Fibroblast of pulmonary artery (primary cell): Measurements from ENCODE around the gene DNASE1.

ENCODE experiments used
- DNase-seq: peaks from one replicate; pipeline ENCODE4 v3.0.0-alpha.2; 2010; ENCODE audit warnings: low read depth
- H3K4me3 ChIP-seq: replicated peaks from 2 replicates; pipeline ENCODE4 v1.5.1; 2011; ENCODE audit warnings: low read depth, mild to moderate bottlenecking, control low read depth, low read length, moderate library complexity
- TF ChIP-seq, protein P1 (sequence below): IDR thresholded peaks from 2 replicates; pipeline ENCODE4 v1.5.1; 2011; ENCODE audit warnings: mild to moderate bottlenecking, control low read depth, low read length, inconsistent platforms; ENCODE audit errors: missing control alignments

The DNASE1 gene

DNA sequence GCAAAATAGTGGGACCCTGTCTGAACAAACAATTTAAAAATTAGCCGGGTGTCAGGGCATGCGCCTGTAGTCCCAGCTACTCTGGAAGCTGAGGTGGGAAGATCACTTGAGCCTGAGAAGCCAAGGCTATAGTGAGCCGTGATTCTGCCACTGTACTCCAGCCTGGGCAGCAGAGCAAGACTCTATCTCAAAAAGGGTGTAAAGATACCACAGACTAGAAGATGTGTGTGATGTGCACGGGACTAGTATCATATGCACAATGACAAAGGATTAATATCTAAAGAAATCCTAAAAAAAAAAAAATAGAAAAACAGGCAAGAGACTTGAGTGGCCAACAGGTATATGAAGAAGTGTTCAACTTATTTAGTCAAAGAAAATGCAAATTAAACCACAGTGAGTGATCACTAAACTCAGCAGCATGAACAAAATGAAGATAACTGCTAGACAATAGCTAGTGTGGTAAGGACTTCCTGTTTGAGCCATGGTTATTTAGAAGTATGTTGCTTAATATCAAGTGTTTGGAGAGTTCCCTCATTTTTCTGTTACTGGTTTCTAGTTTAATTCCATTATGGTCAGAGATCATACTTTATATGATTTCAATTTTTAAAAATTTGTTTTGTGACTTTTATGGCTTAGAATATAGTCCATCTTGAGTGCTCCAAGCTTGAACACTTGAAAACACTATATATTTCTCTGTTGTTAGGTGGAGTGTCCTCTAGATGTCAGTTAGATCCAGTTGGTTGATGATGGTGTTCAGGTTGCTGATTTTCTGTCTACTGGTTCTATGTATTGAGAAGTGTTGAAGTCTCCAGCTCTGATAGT, 28.4 kb upstream of the DNASE1 start:
- TF ChIP-seq, protein P1, sequence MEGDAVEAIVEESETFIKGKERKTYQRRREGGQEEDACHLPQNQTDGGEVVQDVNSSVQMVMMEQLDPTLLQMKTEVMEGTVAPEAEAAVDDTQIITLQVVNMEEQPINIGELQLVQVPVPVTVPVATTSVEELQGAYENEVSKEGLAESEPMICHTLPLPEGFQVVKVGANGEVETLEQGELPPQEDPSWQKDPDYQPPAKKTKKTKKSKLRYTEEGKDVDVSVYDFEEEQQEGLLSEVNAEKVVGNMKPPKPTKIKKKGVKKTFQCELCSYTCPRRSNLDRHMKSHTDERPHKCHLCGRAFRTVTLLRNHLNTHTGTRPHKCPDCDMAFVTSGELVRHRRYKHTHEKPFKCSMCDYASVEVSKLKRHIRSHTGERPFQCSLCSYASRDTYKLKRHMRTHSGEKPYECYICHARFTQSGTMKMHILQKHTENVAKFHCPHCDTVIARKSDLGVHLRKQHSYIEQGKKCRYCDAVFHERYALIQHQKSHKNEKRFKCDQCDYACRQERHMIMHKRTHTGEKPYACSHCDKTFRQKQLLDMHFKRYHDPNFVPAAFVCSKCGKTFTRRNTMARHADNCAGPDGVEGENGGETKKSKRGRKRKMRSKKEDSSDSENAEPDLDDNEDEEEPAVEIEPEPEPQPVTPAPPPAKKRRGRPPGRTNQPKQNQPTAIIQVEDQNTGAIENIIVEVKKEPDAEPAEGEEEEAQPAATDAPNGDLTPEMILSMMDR: no peak
- peak; percentile 75 for DNase-seq
- no peak overlapping the region for H3K4me3 ChIP-seq

DNA sequence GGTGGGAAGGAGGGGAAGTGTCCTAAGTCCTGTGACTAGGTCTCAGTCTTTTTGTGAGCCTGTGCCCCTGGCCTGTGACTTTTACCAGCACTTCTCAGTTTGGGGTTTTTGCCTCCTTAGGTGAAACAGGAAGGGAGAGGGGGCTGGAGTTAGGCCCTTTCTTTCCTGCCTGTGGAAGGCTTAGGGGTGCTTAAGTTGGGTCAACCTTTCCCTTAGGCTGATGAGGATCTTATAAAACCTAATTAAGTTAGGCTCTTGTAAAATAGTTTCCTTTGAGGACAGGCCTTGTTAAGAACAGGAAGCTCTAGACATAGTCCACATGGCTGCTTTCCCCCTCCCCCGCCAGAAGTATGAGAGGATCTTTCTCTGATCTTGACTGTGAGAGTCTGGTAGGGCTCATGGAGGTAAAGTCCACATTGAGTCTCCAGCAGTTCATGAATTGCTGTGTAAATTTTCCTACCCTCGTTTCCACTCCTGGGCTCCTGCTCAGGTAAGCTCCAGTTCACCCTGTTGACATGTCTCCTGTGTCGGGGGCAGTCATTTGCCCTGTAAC, 17.0 kb upstream of the DNASE1 start:
- H3K4me3 ChIP-seq: no peak overlapping the region
- TF ChIP-seq, protein P1: no peak
- peak; percentile 36 for DNase-seq

DNA sequence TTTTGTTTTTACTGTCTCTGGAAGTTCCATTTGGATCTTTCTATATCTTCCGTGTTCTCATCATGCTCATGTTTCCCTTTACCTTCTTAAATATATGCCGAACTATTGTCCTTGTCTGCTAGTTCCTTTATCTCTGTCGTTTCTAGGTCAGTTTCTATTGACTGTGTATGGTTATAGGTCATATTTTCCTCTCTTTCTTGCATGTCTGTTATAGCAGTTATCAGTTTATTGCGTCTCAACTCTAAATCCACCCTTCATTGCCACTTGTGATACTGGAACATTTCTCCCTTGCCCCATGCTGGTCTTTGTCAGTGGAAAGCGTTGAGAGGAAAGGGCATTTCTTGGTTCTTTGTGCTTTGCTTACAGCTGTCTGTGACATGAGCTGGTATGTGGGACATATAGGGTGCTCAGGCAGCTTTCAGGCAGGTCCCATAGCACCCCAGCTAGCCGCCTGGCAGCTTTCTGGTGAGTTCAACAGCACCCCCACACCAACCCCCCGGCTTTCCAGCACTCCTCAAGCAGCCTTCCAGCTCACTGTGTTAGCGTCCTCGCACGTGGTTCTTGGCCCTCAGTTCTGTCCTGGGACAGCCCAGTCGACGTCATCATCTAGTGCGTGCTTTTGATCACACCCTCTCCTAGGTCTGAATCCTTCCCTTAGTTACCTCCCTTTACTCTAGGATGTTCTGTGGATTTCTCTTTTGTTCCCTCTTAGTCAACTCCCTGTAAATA, 15.4 kb upstream of the DNASE1 start:
- no peak for DNase-seq
- TF ChIP-seq, protein P1: no peak
- no peak overlapping the region for H3K4me3 ChIP-seq

DNA sequence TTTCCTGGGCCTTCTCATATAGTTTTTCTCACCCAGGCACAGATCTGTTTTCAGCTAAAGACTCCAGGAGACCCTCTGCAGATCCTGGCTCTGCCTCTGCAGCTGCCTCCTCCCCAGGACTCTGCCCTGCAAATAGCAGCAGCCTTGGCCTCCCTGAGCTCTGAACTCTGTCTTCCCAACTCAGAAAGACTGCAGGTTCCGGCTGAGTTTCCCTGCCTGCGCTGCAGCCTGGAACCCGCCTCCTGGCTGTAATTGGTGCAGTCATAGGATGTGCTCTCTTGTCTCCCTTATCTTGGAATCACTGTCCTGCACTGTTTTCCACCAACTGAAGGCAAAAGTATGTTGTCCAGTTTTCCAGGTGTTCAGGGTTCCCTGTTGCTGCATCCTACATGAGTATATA, 14.3 kb upstream of the DNASE1 start:
- H3K4me3 ChIP-seq: no peak overlapping the region
- TF ChIP-seq, protein P1: no peak
- no peak for DNase-seq

DNA sequence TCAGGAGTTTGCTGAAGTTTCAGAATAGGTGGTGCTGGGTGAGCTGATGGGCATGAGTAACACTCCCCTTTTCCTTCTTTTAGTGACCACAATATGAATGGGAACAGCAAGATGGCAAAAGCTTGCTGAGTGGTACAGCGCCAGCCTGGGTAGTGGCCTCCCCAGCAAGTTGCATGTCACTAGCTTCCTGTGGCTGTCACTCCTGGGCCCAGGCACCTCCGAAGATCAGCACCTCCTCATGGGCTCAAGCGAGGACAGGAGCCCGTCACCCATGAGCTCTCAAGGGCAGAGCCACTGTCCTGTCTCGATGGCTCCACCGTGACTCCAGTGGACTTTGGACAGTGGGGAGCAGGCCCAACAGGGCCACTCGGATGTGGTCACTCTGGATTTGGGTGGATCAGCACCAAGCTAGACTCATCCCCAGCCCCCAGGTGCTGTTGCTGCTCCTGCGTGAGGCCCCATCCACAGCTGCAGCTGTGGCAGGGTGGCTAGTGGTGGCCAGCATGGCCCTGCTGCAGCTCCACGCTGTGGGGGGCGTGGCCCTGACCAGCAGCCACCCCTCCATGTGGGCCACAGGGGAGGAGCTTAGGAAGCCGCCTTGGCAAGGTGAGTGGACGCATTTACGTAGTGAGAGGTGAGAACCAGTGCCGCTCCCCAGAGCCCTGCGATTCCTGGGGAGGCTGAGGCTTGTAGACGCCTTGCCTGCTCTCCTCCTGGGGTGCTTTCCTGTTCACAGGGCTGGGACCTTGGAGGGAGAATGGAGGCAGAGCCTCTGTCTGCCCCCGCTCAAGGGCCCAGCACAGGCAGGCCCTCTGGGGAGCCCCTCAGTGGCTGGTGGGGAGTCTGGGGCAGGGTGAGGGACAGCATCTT, 13.6 kb upstream of the DNASE1 start:
- TF ChIP-seq, protein P1: no peak
- no peak overlapping the region for H3K4me3 ChIP-seq
- DNase-seq: no peak

- H3K4me3 ChIP-seq: no peak overlapping the region
- DNase-seq: no peak
- TF ChIP-seq, protein P1: no peak
These were observed 12.6 kb upstream of the DNASE1 start for GRCh38 chr16:3641801-3642396.
